GM23338 (cell line): ENCODE measurements around the gene WWP2. TPM values are rescaled to one million over a fixed set of nuclear protein-coding genes. Genes with fewer than 3 reads are reported as not detected.

Experiments used
- ATAC-seq: fragments of 200-7000 bp; cut with Tn5 transposase; 3 replicates; pipeline ENCODE4 v1.9.1; 2020
- DNase-seq: peaks from one replicate; pipeline ENCODE4 v3.0.0-alpha.2; 2015; ENCODE audit warnings: low spot score
- H2AFZ ChIP-seq: fragments of 200-600 bp; sonication (generic); 2 replicates; pipeline ENCODE4 v1.8.0; 2016; ENCODE audit warnings: antibody characterized with exemption, mild to moderate bottlenecking, moderate library complexity
- H3F3A ChIP-seq: fragments of 200-600 bp; sonication (generic); replicated peaks from 2 replicates; pipeline ENCODE4 v1.8.0; 2017; ENCODE audit warnings: antibody characterized with exemption, mixed run types, low read depth
- H3K27ac ChIP-seq: fragments of 200-600 bp; sonication (generic); 2 replicates; pipeline ENCODE4 v1.6.1; 2016; ENCODE audit warnings: low read depth
- H3K27me3 ChIP-seq: fragments of 200-600 bp; sonication (generic); 2 replicates; pipeline ENCODE4 v1.8.0; 2016; ENCODE audit warnings: mild to moderate bottlenecking, mixed run types, moderate library complexity; ENCODE audit not compliant: insufficient read depth
- H3K36me3 ChIP-seq: fragments of 200-600 bp; sonication (generic); 2 replicates; pipeline ENCODE4 v1.8.0; 2016; ENCODE audit warnings: mild to moderate bottlenecking; ENCODE audit not compliant: insufficient read depth
- H3K4me1 ChIP-seq: fragments of 200-600 bp; sonication (generic); 2 replicates; pipeline ENCODE4 v1.8.0; 2016; ENCODE audit warnings: mild to moderate bottlenecking, moderate library complexity; ENCODE audit not compliant: insufficient read depth
- H3K4me2 ChIP-seq: fragments of 200-600 bp; sonication (generic); 2 replicates; pipeline ENCODE4 v1.7.1; 2017; ENCODE audit warnings: mixed run types
- H3K4me3 ChIP-seq: fragments of 200-600 bp; sonication (generic); 2 replicates; pipeline ENCODE4 v1.6.1; 2016; ENCODE audit warnings: mixed run types
- H3K79me2 ChIP-seq: fragments of 200-600 bp; sonication (generic); replicated peaks from 2 replicates; pipeline ENCODE4 v1.8.0; 2017; ENCODE audit warnings: mild to moderate bottlenecking; ENCODE audit not compliant: insufficient read depth
- H3K9me2 ChIP-seq: fragments of 200-600 bp; sonication (generic); 2 replicates; pipeline ENCODE4 v1.8.0; 2017; ENCODE audit not compliant: insufficient read depth
- H4K20me1 ChIP-seq: fragments of 200-600 bp; sonication (generic); replicated peaks from 2 replicates; pipeline ENCODE4 v1.8.0; 2017; ENCODE audit warnings: mild to moderate bottlenecking; ENCODE audit not compliant: insufficient read depth
- H3K27ac Mint-ChIP-seq: 2 replicates; pipeline ENCODE4 v1.8.0; 2020; ENCODE audit warnings: inconsistent platforms, mild to moderate bottlenecking, moderate library complexity, mixed read lengths
- H3K27me3 Mint-ChIP-seq: 3 replicates; pipeline ENCODE4 v1.8.0; 2022; ENCODE audit warnings: low read depth, mild to moderate bottlenecking, moderate library complexity, mixed read lengths, inconsistent platforms; ENCODE audit not compliant: insufficient read depth, poor library complexity
- H3K36me3 Mint-ChIP-seq: 3 replicates; pipeline ENCODE4 v1.8.0; 2021; ENCODE audit warnings: low read depth, mild to moderate bottlenecking, inconsistent platforms, moderate library complexity, mixed read lengths
- H3K4me1 Mint-ChIP-seq: 3 replicates; pipeline ENCODE4 v1.8.0; 2020; ENCODE audit warnings: mild to moderate bottlenecking, inconsistent platforms, mixed read lengths
- H3K4me3 Mint-ChIP-seq: 3 replicates; pipeline ENCODE4 v1.8.0; 2021; ENCODE audit warnings: moderate library complexity, mild to moderate bottlenecking, inconsistent platforms, mixed read lengths
- H3K9me3 Mint-ChIP-seq: 3 replicates; pipeline ENCODE4 v1.8.0; 2020; ENCODE audit warnings: moderate library complexity, mild to moderate bottlenecking, inconsistent platforms, mixed read lengths
- CREB1 ChIP-seq: fragments of 250-450 bp; sonication (Bioruptor Pico); IDR thresholded peaks from 2 replicates; pipeline ENCODE4 v1.5.0; 2020; ENCODE audit warnings: low read depth, mild to moderate bottlenecking, moderate library complexity
- CTCF ChIP-seq, 2 experiments: fragments of 200-600 bp in 1 of 2; sonication (generic) in 1 of 2; conservative IDR thresholded peaks; 2 replicates each; pipeline versions ENCODE4 v1.5.1 to v1.6.1; 2016 to 2017; ENCODE audit warnings: antibody characterized with exemption in 2 of 2, low read depth in 2 of 2, mild to moderate bottlenecking in 2 of 2, moderate library complexity in 1 of 2
- ETS1 ChIP-seq: IDR thresholded peaks from 2 replicates; pipeline ENCODE4 v1.6.1; 2016; ENCODE audit warnings: antibody characterized with exemption
- EZH2 ChIP-seq: fragments of 200-600 bp; sonication (generic); IDR thresholded peaks from one replicate; pipeline ENCODE4 v1.8.0; 2017; ENCODE audit warnings: antibody characterized with exemption, mild to moderate bottlenecking, low read depth; ENCODE audit not compliant: unreplicated experiment
- EZH2phosphoT487 ChIP-seq: fragments of 200-600 bp; sonication (generic); IDR thresholded peaks from one replicate; pipeline ENCODE4 v1.8.1; 2018; ENCODE audit warnings: antibody characterized with exemption; ENCODE audit not compliant: unreplicated experiment
- JUNB ChIP-seq: IDR thresholded peaks from one replicate; pipeline ENCODE4 v1.6.1; 2016; ENCODE audit warnings: antibody characterized with exemption; ENCODE audit not compliant: unreplicated experiment
- NANOG ChIP-seq: IDR thresholded peaks from 2 replicates; pipeline ENCODE4 v1.6.1; 2016; ENCODE audit warnings: antibody characterized with exemption, borderline replicate concordance
- POLR2AphosphoS5 ChIP-seq: IDR thresholded peaks from 2 replicates; pipeline ENCODE4 v1.6.1; 2016; ENCODE audit warnings: antibody characterized with exemption, low read depth
- REST ChIP-seq: IDR thresholded peaks from one replicate; pipeline ENCODE4 v1.6.1; 2018; ENCODE audit warnings: antibody characterized with exemption; ENCODE audit not compliant: unreplicated experiment
- STAT1 ChIP-seq: IDR thresholded peaks from one replicate; pipeline ENCODE4 v1.6.1; 2016; ENCODE audit warnings: antibody characterized with exemption; ENCODE audit not compliant: unreplicated experiment
- ZNF114 ChIP-seq: fragments of 250-450 bp; sonication (Bioruptor Pico); IDR thresholded peaks from 2 replicates; pipeline ENCODE4 v1.5.0; 2020; ENCODE audit warnings: mild to moderate bottlenecking, moderate library complexity
- ZNF331 ChIP-seq: fragments of 250-450 bp; sonication (Bioruptor Pico); IDR thresholded peaks from 2 replicates; pipeline ENCODE4 v1.5.0; 2020; ENCODE audit warnings: low read depth, mild to moderate bottlenecking, moderate library complexity
- polyA plus RNA-seq: library from polyadenylated mRNA; unstranded; fragments of >200 nt; fragmentation: Nextera tagmentation; extraction: Ambion mirVana; gene quantifications from 2 replicates; pipeline ENCODE4 v1.2.1, GENCODE V29; 2016
- total RNA-seq: library from RNA; depleted of rRNA; stranded (reverse); fragments of >200 nt; shearing (Covaris generic); gene quantifications from 2 replicates; pipeline ENCODE4 v1.2.3, GENCODE V29; 2014

Gene WWP2
- total and polyA plus RNA-seq, 2 experiments from 2014 or later: 12.3 to 35.5 TPM

DNA sequence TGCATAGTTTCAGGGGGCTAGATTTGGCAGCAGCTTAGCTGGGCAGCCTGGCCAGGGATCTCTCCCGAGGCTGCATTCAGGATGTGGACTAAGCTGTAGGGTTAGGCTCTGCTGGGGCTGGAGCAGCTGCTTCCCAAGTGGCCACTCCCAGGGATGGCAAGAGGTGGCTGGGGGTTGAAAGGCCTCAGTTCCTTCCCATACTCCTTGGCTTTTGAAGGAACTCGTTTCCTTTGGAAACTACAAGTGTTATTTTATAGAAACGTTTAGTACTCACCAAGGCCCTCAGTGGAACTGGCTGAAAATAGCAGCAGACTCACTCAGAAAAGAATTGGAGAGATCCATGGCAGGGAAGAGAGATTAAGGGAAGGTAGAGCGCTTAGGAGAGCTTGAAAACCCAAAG is 76.4 kb downstream of the WWP2 start (continued):
- no peak for TF ChIP-seq ETS1
- TF ChIP-seq ZNF114 (CRISPR knock-in tag): no peak
- TF ChIP-seq REST: no peak
- no peak for TF ChIP-seq NANOG
- no peak for TF ChIP-seq CTCF (conservative IDR thresholded peaks at IDR 0.05; ENCODE audit: low read depth in 2 of 2)
- TF ChIP-seq STAT1: no peak

DNA sequence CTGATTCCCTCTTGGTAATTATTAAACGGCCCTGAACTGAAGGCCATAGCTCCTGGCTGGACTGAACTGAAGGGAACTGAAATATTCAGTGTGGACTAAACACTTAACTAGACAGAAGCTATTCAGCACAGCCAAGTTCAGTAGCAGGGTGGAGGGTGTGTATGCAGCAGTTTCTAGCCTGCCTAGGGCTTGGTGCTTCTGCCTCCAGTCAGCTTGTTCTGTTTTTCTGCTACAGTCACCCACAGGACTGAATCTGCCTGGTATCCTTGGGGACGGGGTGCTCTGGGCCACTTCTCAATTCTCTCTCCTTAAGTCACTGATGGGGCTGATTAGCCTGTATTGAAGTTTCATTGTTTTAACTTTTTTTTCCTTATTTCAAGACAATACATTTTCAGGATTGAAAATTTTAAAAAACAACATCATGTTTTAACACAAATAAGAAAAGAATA is 77.1 kb downstream of the WWP2 start:
- H3K9me2 ChIP-seq: 0 out of 2 replicates have a peak, but pooled peaks cover 4% of the 10 kb centered on the region
- no peaks in the 10 kb centered on the region for H3K4me1 ChIP-seq
- H3F3A ChIP-seq: no peaks in the 10 kb centered on the region
- no peak for TF ChIP-seq EZH2phosphoT487
- no peak for TF ChIP-seq STAT1
- TF ChIP-seq CREB1: no peak
- no peak for TF ChIP-seq POLR2AphosphoS5
- TF ChIP-seq REST: no peak
- TF ChIP-seq EZH2: no peak
- no peak for TF ChIP-seq ETS1
- TF ChIP-seq ZNF114 (CRISPR knock-in tag): no peak
- TF ChIP-seq JUNB: no peak
- TF ChIP-seq ZNF331 (CRISPR knock-in tag): no peak
- no peak for TF ChIP-seq NANOG
- 0 out of 2 replicates have a peak, but pooled peaks cover 8% of the 10 kb centered on the region for H3K36me3 ChIP-seq
- no peaks in the 10 kb centered on the region; the same call in 1 of the 2 replicates for H4K20me1 ChIP-seq
- no peak overlapping the region for H3K27ac ChIP-seq
- H3K4me3 Mint-ChIP-seq: no peak overlapping the region
- no peak overlapping the region for H3K4me2 ChIP-seq
- no peak for DNase-seq
- H3K79me2 ChIP-seq: no peaks in the 10 kb centered on the region
- ATAC-seq: no peak
- H3K27me3 Mint-ChIP-seq: no peaks in the 10 kb centered on the region
- no peak overlapping the region for H2AFZ ChIP-seq
- H3K27me3 ChIP-seq: no peaks in the 10 kb centered on the region
- H3K36me3 Mint-ChIP-seq: no peaks in the 10 kb centered on the region; the same call in 2 of the 3 replicates
- H3K4me1 Mint-ChIP-seq: peaks cover under 1% of the 10 kb centered on the region; the same call in 2 of the 3 replicates
- no peak overlapping the region for H3K27ac Mint-ChIP-seq
- H3K9me3 Mint-ChIP-seq: no peaks in the 10 kb centered on the region
- H3K4me3 ChIP-seq: no peak overlapping the region
